ENCODE measurements around the gene NKX6-2. TPM values are rescaled to one million over a fixed set of nuclear protein-coding genes. Genes with fewer than 3 reads are reported as not detected.
"Not testable (repeated sequence)": the region's sequence is repeated elsewhere in the genome, so short reads cannot be mapped to it uniquely, and the experiment has no call there.

Gene NKX6-2
- total and polyA plus RNA-seq, 5 experiments from 2014 or later = 0.66 TPM; not detected in 4

DNA sequence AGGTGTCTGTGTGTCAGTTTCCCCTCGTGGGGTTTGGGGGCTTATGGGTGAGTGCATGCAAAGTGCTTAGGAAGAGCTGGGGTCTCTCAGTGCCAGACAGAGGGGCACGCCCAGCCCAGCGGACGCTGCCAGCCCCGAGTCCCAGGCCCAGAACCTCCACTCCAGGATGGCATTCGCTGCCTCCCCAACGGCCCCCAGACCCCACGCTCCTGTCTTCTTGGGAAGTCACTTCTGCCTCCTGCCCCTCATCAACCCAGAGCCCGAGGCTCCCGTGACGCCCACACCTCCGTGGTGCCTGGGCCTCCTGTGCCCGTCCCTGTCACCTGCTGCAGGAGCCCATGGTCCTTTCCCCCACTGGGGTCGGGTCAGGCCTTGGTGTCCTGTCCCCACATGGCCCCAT is 35.0 kb downstream of the NKX6-2 start:
- no peak overlapping the region for H3K27ac Mint-ChIP-seq
- no peak for ATAC-seq
- no peak for DNase-seq
- no peak overlapping the region for H3K4me3 Mint-ChIP-seq
- H3K4me1 Mint-ChIP-seq = peaks cover 0 to 8% (median 0%) of the 10 kb centered on the region in 4 donors
- POLR2A ChIA-PET = no interaction called here
- peaks cover 0 to 11% (median 0%) of the 10 kb centered on the region in 9 donors for H3K9me3 Mint-ChIP-seq
- no peaks in the 10 kb centered on the region for H3K27me3 Mint-ChIP-seq
- peaks cover 7 to 49% (median 21%) of the 10 kb centered on the region in 3 donors for H3K36me3 Mint-ChIP-seq

DNA sequence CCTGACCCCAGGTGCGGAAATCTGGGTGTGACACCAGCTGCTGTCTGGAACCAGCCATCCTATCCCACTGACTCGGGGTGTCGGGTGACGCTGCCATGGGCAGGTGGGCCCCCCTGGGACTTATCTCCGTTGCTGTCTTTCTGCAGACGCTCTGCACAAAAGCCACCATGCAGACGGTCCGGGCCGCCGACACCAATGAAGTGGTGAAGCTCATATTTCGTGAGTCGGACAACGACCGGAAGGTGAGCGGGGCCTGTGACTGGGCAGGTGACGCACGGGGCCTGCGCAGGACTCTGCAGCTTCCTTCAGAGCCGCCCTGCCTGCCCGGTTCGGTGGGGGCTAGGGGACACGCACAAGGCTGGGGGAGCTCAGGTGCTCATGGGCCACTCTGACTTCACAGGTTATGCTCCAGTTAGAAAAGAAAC is 36.6 kb downstream of the NKX6-2 start:
- Mint-ChIP-seq H3K4me1 (peaks cover 0 to 2% (median 0%) of the 10 kb centered on the region in 4 donors), H3K36me3 (peaks cover 0 to 34% (median 11%) of the 10 kb centered on the region in 3 donors), H3K4me3 (no peak overlapping the region), H3K9me3 (no peaks in the 10 kb centered on the region), H3K27ac (no peak overlapping the region), H3K27me3 (no peaks in the 10 kb centered on the region)
- ATAC-seq (no peak), DNase-seq (no peak)
- POLR2A ChIA-PET = no interaction called here

DNA sequence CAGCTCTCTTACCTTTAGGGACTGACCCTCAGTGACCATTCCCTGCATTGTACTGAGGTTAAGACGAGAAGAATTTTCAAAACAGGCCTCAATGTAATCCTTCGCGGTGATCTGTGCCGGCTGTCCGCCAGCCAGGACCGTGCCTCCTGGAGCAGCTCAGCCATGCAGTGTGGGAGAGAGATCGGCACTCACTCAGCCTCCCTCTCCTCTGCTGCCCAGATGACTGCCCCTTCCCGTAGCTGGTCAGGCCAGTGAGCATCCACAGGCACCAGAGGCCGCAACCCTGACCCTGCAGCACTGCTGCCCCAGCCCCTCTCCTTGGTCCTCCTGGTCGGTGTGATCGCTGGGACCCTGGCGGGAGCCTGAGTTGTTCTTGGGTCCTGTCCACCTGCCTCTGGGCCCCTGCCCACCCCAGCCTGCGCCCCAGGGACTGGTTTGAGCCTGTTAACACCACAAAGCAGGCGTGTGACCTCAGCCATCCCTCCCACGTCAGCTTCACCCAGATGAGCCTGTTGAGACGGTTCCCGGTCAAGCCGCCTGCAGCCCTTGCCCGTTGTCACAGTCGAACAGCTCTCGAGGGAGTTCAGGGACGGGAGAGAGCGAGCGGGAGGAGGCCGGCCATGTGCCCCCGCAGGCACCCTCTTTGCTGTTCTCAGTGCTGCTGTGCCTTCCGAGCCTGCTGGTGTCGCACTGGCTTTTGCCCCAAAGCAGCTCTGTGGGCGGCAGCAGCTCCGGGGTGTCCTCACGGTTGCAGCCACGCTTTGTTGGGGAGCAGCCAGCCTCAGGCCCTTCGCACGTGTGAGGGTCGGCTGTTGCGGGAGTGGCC is 37.2 kb downstream of the NKX6-2 start:
- POLR2A ChIA-PET = no interaction called here
- Mint-ChIP-seq H3K36me3 (peaks cover 0 to 29% (median 6%) of the 10 kb centered on the region in 3 donors), H3K27me3 (no peaks in the 10 kb centered on the region), H3K27ac (no peak overlapping the region), H3K4me3 (no peak overlapping the region), H3K9me3 (no peaks in the 10 kb centered on the region), H3K4me1 (peaks cover 0 to 2% (median 0%) of the 10 kb centered on the region in 4 donors)
- no peak for ATAC-seq
- no peak for DNase-seq

DNA sequence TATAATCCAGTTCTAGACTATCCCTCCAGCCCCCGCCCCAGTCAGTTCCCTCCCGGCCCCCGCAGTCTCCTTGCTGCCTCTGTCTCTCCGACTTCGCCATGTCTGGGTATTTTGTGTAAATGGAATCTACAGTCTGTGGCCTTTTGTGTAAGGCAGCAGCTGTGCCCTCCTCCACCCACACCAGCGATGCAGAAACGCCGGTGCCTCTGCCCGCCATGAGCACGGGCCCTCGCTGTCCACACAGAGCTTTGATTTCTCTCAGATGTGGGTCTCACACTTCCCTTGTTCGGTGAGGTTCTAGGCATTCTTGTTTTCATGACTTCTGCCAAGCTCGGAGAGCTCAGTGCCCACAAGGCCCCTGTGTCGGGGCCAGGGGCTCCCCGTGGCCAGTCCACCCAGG is 37.8 kb downstream of the NKX6-2 start:
- DNase-seq = no peak
- H3K9me3 Mint-ChIP-seq = no peaks in the 10 kb centered on the region
- peaks cover 0 to 22% (median 4%) of the 10 kb centered on the region in 3 donors for H3K36me3 Mint-ChIP-seq
- H3K4me1 Mint-ChIP-seq = peaks cover 0 to 2% (median 0%) of the 10 kb centered on the region in 4 donors
- POLR2A ChIA-PET = no interaction called here
- H3K27me3 Mint-ChIP-seq = no peaks in the 10 kb centered on the region
- H3K27ac Mint-ChIP-seq = no peak overlapping the region
- H3K4me3 Mint-ChIP-seq = no peak overlapping the region
- no peak for ATAC-seq

DNA sequence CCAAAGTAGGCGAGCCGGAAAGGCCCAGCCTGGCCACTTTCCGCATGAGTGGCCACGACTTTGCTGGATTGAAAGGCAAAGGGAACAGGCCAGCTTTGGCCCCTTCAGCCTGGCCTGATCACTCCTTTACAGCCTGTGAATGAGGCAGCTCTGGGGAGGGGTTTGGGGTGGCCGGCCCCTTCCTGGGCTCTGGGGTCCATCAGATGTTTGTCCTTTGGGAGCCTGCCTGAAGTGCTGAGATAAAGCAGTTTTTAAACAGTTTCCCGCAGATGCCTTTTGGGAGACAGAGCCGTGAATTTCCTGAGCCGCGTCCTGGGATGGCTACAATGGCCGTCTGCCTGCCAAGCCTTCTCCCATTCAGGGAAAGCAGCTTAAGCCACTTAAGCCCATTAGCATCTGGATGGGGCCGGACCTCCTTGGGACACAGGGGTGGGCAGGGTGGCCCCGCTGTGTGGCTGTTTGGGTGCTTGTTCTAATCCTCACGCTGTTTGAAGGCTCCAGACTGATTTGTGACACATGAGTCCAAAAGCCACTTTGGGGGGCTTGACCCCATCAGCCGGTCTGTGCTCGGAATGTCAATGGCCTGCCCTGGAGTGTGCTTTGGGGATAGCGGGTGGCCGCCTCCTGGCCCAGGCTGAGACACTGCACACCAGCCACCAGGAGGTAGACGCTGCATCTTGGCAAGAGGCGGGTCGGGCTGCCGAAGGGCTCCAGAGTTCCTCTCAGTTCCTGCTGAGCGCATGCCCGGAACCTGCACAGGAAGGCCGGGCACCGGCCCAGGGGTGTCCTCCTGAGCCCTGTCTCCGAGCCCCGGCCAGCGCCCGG is 38.9 kb downstream of the NKX6-2 start:
- no peak for DNase-seq
- Mint-ChIP-seq H3K4me1 (peaks cover 0 to 2% (median 0%) of the 10 kb centered on the region in 4 donors), H3K27me3 (no peaks in the 10 kb centered on the region), H3K9me3 (no peaks in the 10 kb centered on the region), H3K27ac (no peak overlapping the region), H3K36me3 (peaks cover 0 to 18% (median 4%) of the 10 kb centered on the region in 3 donors), H3K4me3 (no peak overlapping the region)
- ATAC-seq = no peak
- POLR2A ChIA-PET = no interaction called here

DNA sequence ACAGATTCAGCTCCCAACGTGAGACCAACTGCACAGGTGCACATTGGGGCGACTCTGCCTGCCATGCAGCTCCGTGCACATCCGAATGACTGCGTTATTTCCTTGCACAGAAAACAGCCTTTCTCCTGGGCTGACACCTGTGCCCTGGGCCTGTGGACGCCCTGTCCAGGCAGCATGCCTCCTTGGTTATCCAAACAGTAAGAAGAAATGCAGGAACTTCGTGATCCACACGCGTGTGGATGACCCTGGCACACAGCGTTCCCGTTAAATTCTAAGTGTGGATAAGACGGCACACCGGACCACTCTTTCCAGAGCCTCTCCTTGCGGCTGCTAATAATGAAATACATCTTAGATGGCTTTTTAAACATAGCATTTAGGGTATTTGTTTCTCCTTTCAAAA is 39.6 kb downstream of the NKX6-2 start:
- H3K4me3 Mint-ChIP-seq = no peak overlapping the region
- no peak overlapping the region for H3K27ac Mint-ChIP-seq
- POLR2A ChIA-PET = no interaction called here
- ATAC-seq (no peak), DNase-seq (no peak)
- no peaks in the 10 kb centered on the region for H3K9me3 Mint-ChIP-seq
- no peaks in the 10 kb centered on the region for H3K27me3 Mint-ChIP-seq
- H3K4me1 Mint-ChIP-seq = peaks cover 0 to 2% (median 0%) of the 10 kb centered on the region in 4 donors
- H3K36me3 Mint-ChIP-seq = peaks cover 0 to 18% (median 4%) of the 10 kb centered on the region in 3 donors

DNA sequence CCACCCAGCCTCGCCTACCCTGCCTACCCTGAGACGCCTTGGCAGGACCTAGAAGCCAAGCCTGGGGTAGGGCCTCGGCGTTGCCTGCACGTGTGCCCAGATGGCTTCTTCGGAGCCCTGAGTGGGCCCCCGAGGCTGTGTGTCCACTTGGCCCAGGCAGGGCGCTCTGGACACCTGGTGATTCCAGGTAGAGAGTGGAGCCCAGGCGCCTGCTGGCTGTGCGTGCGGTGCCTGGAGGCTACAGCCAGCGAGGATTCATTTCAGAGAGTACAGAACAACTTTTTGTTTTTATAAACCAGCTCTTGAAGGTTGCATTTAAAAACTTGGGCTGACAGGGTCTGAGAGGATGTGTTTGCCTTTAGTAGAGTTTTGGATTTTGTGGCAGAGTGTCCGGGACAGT is 40.0 kb downstream of the NKX6-2 start:
- no peaks in the 10 kb centered on the region for H3K9me3 Mint-ChIP-seq
- no peak overlapping the region for H3K27ac Mint-ChIP-seq
- no peak for ATAC-seq
- H3K4me3 Mint-ChIP-seq = no peak overlapping the region
- H3K4me1 Mint-ChIP-seq = peaks cover 0 to 2% (median 0%) of the 10 kb centered on the region in 4 donors
- POLR2A ChIA-PET = no interaction called here
- DNase-seq = no peak
- H3K36me3 Mint-ChIP-seq = peaks cover 0 to 18% (median 4%) of the 10 kb centered on the region in 3 donors
- no peaks in the 10 kb centered on the region for H3K27me3 Mint-ChIP-seq

DNA sequence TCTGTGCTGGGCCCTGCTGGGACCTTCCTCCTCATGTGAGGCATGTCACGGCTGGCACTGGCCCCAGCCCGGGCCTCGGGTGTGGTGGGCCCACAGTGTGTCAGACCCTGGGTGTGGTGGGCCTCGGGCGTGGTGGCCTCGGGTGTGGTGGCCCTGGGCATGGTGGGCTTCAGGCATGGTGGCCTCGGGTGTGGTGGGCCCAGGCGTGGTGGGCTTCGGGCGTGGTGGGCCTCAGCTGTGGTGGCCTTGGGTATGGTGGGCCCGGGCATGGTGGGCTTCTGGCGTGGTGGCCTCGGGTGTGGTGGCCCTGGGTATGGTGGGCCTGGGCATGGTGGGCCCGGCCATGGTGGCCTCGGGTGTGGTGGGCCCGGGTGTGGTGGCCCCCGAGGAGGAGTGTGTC is 40.4 kb downstream of the NKX6-2 start:
- Mint-ChIP-seq H3K4me3 (no peak overlapping the region), H3K4me1 (peaks cover 0 to 2% (median 0%) of the 10 kb centered on the region in 4 donors), H3K36me3 (peaks cover 0 to 16% (median 4%) of the 10 kb centered on the region in 3 donors), H3K27me3 (no peaks in the 10 kb centered on the region), H3K27ac (no peak overlapping the region), H3K9me3 (no peaks in the 10 kb centered on the region)
- POLR2A ChIA-PET = no interaction called here
- no peak for DNase-seq
- no peak for ATAC-seq

DNA sequence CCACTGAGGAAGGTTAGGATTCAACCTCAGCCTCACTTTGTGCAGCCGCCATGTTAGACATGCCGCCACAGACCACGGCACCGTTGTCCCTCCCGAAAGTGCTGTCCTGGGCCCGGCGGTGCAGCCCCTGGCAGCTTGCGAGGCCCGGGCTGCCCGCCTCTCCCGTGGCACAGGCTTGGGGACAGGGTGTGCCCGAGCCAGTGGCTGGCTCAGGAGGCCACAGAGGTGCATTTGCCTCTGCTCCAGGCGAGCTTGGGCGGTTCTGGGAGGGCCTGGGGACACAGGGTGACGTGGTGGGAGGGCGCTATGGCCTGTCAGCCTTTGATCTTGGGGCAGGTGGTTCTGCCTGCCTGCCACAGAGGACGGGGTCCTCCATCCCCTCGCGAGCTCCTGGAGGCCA is 41.1 kb downstream of the NKX6-2 start:
- Mint-ChIP-seq H3K27ac (no peak overlapping the region), H3K9me3 (no peaks in the 10 kb centered on the region), H3K4me1 (no peaks in the 10 kb centered on the region), H3K4me3 (no peak overlapping the region), H3K36me3 (peaks cover 0 to 16% (median 0%) of the 10 kb centered on the region in 3 donors), H3K27me3 (no peaks in the 10 kb centered on the region)
- no peak for DNase-seq
- no peak for ATAC-seq
- POLR2A ChIA-PET = no interaction called here

DNA sequence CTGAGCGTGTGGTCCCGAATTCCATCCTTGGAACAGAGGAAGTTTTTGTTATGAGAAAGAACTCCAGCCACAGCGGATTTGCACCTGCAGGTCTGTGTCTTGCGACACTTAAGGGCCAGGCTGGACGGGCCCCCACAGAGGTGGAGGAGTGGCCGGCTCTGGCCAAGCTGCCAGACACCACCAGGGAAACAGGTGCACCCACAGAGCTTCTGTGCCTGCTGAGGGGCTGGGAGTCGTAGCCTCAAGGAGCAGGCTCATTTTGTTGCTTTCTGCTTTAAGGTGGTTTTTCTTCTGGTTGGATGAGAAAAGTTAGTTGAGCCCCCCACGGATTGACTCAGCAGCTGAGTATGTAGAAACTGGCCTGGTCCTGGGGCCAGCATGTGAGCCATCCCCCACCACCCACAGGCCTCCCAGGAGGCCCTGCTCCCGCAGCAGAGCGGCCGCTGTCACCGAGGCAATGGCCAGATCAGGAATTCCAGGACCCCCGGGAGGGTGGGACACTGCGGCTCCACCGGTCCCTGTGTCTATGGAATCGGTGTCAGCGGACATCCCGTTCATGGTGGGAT is 41.9 kb downstream of the NKX6-2 start:
- Mint-ChIP-seq H3K27ac (peak overlapping the region in 2 of 10 donors; percentile 56 to 57), H3K4me3 (no peak overlapping the region)

DNA sequence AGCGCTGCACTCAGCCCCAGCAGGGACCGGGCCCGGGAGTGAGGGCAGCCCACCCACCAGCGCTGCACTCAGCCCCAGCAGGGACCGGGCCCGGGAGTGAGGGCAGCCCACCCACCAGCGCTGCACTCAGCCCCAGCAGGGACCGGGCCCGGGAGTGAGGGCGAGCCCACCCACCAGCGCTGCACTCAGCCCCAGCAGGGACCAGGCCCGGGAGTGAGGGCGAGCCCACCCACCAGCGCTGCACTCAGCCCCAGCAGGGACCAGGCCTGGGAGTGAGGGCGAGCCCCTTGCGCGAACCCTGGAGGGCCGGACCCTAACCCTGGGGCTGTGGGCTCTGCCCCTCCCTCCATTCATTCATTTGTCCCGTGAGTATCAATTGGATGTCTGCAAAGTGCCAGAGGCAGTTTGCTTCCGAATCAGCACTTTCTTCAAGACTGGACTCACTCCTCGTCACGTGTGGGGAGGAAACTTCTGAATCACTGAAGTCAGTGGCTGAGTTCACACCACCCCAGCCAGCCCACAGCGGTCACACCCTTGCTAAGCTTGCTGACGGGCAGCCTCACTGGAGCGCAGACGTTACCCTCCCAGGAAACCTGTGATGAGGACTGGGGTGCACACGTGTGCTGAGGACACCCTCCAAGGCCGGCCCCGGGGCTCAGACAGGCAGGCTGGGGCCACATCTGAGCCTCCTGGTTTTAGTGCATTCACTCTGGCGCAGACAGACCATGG is 42.6 kb downstream of the NKX6-2 start:
- Mint-ChIP-seq H3K27ac (peak overlapping the region in 2 of 10 donors; percentile 56 to 57), H3K36me3 (peaks cover 0 to 12% (median 0%) of the 10 kb centered on the region in 3 donors)
- H3K9me3 Mint-ChIP-seq, H3K4me3 Mint-ChIP-seq, H3K4me1 Mint-ChIP-seq, POLR2A ChIA-PET, H3K27me3 Mint-ChIP-seq, DNase-seq, ATAC-seq: not testable (repeated sequence)

More for the DNA sequence above, 41.9 kb downstream of the NKX6-2 start:
- no peak for DNase-seq
- peaks cover 0 to 12% (median 0%) of the 10 kb centered on the region in 3 donors for H3K36me3 Mint-ChIP-seq
- H3K27me3 Mint-ChIP-seq = no peaks in the 10 kb centered on the region
- H3K4me1 Mint-ChIP-seq = peaks cover 0 to 2% (median 0%) of the 10 kb centered on the region in 4 donors
- POLR2A ChIA-PET = no interaction called here
- H3K9me3 Mint-ChIP-seq = no peaks in the 10 kb centered on the region
- no peak for ATAC-seq

DNA sequence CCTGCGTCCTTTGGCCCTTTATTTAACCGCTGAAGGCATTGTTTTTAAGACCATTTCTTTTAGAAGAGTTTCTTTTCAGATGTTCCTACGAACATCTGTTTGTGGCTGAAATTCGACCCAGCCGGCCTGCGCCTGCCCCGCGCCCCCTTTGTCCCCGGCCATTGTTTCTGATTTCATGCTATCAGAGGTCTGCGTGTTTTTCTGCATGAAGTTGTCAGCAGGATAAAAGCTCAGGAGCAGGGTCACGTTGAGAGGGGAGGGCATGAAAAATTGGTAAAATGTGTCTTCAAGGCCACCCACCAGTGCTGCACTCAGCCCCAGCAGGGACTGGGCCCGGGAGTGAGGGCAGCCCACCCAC is 43.1 kb downstream of the NKX6-2 start:
- Mint-ChIP-seq H3K27ac (no peak overlapping the region), H3K4me3 (no peak overlapping the region), H3K9me3 (no peaks in the 10 kb centered on the region), H3K4me1 (peaks cover 0 to 2% (median 0%) of the 10 kb centered on the region in 4 donors), H3K27me3 (no peaks in the 10 kb centered on the region), H3K36me3 (peaks cover 0 to 8% (median 0%) of the 10 kb centered on the region in 3 donors)
- no peak for DNase-seq
- POLR2A ChIA-PET = no interaction called here
- no peak for ATAC-seq
